ENCODE measurements around the gene SOX13. TPM values are rescaled to one million over a fixed set of nuclear protein-coding genes. Genes with fewer than 3 reads are reported as not detected.
"Not testable (repeated sequence)": the region's sequence is repeated elsewhere in the genome, so short reads cannot be mapped to it uniquely, and the experiment has no call there.

Gene SOX13
- total RNA-seq, 2 experiments from 2014 or later: 0.73 to 1.1 TPM

DNA sequence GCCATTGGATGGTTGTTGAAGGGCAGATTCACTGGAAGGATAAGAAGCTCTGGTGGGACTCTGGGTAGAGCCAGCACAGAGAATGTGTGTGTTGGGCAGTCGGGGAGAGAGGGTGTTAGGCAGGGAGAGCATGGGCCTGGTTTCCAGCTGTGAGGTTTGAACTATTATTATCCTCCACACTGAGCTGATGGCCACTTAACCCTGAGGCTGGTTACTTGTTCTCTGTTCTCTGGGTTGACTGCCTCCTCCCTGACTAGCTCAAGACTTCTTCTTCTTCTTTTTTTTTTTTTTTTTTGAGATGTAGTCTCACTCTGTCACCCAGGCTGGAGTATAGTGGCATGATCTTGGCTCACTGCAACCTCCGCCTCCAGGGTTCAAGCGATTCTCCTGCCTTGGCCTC is 17.2 kb downstream of the SOX13 start:
- intact Hi-C loops (cut with DNase I, micrococcal nuclease); H3K4me3 Mint-ChIP-seq; H3K4me1 Mint-ChIP-seq; POLR2A ChIA-PET; ATAC-seq; H3K27ac Mint-ChIP-seq; H3K27me3 Mint-ChIP-seq; DNase-seq; H3K9me3 Mint-ChIP-seq (ENCODE audit: low read depth); H3K36me3 Mint-ChIP-seq (ENCODE audit: low read depth): not testable (repeated sequence)
- CTCF ChIA-PET: interaction anchor here (0.7 kb wide), 1 partner anchor 16 kb away, joined by 3 read pairs; no protein-coding TSS in a partner anchor

- CTCF ChIA-PET: no interaction called here
- Mint-ChIP-seq H3K36me3 (ENCODE audit: low read depth) (no peaks in the 10 kb centered on the region), H3K27me3 (no peaks in the 10 kb centered on the region), H3K4me3 (no peak overlapping the region), H3K27ac (no peak overlapping the region), H3K4me1 (no peaks in the 10 kb centered on the region), H3K9me3 (ENCODE audit: low read depth) (no peaks in the 10 kb centered on the region)
- DNase-seq: no peak
- ATAC-seq: no peak
- intact Hi-C loops (cut with DNase I, micrococcal nuclease): no loop called here
- POLR2A ChIA-PET: no interaction called here
Observed at GRCh38 chr1:204091066-204091465, 18.2 kb downstream of the SOX13 start.

- DNase-seq (no peak), ATAC-seq (no peak)
- H3K27ac Mint-ChIP-seq: no peak overlapping the region
- H3K36me3 Mint-ChIP-seq (ENCODE audit: low read depth): no peaks in the 10 kb centered on the region
- no peaks in the 10 kb centered on the region for H3K4me1 Mint-ChIP-seq
- H3K4me3 Mint-ChIP-seq: no peak overlapping the region
- ChIA-PET POLR2A (no interaction called here), CTCF (no interaction called here)
- intact Hi-C loops (cut with DNase I, micrococcal nuclease): no loop called here
- no peaks in the 10 kb centered on the region for H3K27me3 Mint-ChIP-seq
- H3K9me3 Mint-ChIP-seq (ENCODE audit: low read depth): no peaks in the 10 kb centered on the region
Observed at GRCh38 chr1:204091787-204092312, 18.9 kb downstream of the SOX13 start.

GRCh38 chr1:204092632-204093420 is 19.9 kb downstream of the SOX13 start:
- ATAC-seq (no peak), DNase-seq (no peak)
- no peaks in the 10 kb centered on the region for H3K27me3 Mint-ChIP-seq
- no peaks in the 10 kb centered on the region for H3K9me3 Mint-ChIP-seq (ENCODE audit: low read depth)
- intact Hi-C loops (cut with DNase I, micrococcal nuclease): no loop called here
- CTCF ChIA-PET: no interaction called here
- H3K36me3 Mint-ChIP-seq (ENCODE audit: low read depth): no peaks in the 10 kb centered on the region
- no peaks in the 10 kb centered on the region for H3K4me1 Mint-ChIP-seq
- H3K4me3 Mint-ChIP-seq: no peak overlapping the region
- POLR2A ChIA-PET: no interaction called here
- H3K27ac Mint-ChIP-seq: no peak overlapping the region

DNA sequence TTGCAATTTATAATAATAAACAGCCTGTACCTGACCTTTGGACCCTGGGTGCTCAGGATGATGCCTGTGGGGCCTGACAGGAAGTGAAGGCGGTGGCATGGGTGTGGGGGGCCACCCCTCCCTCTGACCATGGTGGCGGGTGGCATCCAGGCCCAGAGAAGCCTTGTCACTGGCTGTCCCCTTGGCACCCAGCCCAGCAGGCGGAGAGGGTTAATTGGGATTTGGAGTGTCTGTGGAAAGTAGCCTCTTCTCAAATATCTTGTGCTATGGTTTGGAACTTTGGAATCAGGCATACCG is 20.5 kb downstream of the SOX13 start:
- no peak overlapping the region for H3K27ac Mint-ChIP-seq
- CTCF ChIA-PET: no interaction called here
- ATAC-seq (no peak), DNase-seq (no peak)
- no peaks in the 10 kb centered on the region for H3K9me3 Mint-ChIP-seq (ENCODE audit: low read depth)
- POLR2A ChIA-PET: no interaction called here
- H3K36me3 Mint-ChIP-seq (ENCODE audit: low read depth): no peaks in the 10 kb centered on the region
- H3K4me1 Mint-ChIP-seq: no peaks in the 10 kb centered on the region
- H3K27me3 Mint-ChIP-seq: no peaks in the 10 kb centered on the region
- H3K4me3 Mint-ChIP-seq: no peak overlapping the region
- intact Hi-C loops (cut with DNase I, micrococcal nuclease): no loop called here

DNA sequence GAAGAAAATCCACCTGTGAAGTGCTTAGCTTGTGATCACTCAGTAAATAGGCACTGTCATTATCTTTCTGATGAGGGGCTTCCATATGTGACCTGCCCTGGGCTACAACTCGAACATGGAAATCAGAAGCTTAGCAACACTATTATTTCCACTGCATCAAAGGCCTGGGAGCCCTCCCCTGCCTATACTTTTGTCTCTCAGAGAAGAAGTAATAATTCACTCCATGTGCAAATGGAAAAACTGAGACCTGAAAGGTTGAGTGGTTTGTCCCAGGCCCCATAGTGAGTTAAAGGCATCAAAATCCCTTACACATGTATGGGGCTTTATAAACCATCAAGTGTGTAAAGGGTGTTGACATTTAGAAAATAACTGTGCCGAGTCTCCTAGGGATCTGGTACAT is 20.9 kb downstream of the SOX13 start:
- POLR2A ChIA-PET: no interaction called here
- no peak for ATAC-seq
- no peak for DNase-seq

DNA sequence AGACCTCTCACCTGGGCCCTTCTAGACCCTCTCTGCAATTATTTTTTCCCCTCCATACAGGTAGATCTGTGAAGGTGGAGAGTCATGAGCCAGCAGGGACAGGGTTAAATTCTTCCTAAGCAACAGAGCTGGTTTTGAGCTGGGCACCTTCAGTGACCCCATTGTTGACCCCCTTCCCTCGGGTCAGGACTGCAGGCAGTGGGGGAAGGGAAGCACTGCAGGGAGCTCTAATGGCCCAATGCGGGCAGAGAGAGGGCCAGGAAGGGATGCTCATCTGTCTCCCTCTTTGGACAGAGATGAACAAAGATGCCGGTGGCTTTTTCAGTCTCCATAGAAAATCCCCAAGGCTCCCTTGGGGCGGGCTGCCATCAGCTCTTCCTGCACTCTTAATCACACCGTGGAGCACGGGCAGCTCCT is 21.4 kb downstream of the SOX13 start:
- CTCF ChIA-PET: no interaction called here
- Mint-ChIP-seq H3K27ac (no peak overlapping the region), H3K9me3 (ENCODE audit: low read depth) (no peaks in the 10 kb centered on the region), H3K4me1 (no peaks in the 10 kb centered on the region), H3K27me3 (no peaks in the 10 kb centered on the region), H3K36me3 (ENCODE audit: low read depth) (no peaks in the 10 kb centered on the region), H3K4me3 (no peak overlapping the region)
- ATAC-seq (no peak), DNase-seq (no peak)
- intact Hi-C loops (cut with DNase I, micrococcal nuclease): no loop called here
- POLR2A ChIA-PET: no interaction called here

More for the DNA sequence above, 20.9 kb downstream of the SOX13 start:
- no peaks in the 10 kb centered on the region for H3K36me3 Mint-ChIP-seq (ENCODE audit: low read depth)
- H3K4me3 Mint-ChIP-seq: no peak overlapping the region
- CTCF ChIA-PET: no interaction called here
- no peaks in the 10 kb centered on the region for H3K9me3 Mint-ChIP-seq (ENCODE audit: low read depth)
- intact Hi-C loops (cut with DNase I, micrococcal nuclease): no loop called here
- no peak overlapping the region for H3K27ac Mint-ChIP-seq
- no peaks in the 10 kb centered on the region for H3K4me1 Mint-ChIP-seq
- no peaks in the 10 kb centered on the region for H3K27me3 Mint-ChIP-seq

GRCh38 chr1:204094856-204095634 is 22.1 kb downstream of the SOX13 start:
- ATAC-seq (no peak), DNase-seq (no peak)
- ChIA-PET CTCF (no interaction called here), POLR2A (no interaction called here)
- no peaks in the 10 kb centered on the region for H3K27me3 Mint-ChIP-seq
- H3K27ac Mint-ChIP-seq: no peak overlapping the region
- no peak overlapping the region for H3K4me3 Mint-ChIP-seq
- H3K36me3 Mint-ChIP-seq (ENCODE audit: low read depth): no peaks in the 10 kb centered on the region
- H3K9me3 Mint-ChIP-seq (ENCODE audit: low read depth): no peaks in the 10 kb centered on the region
- intact Hi-C loops (cut with DNase I, micrococcal nuclease): no loop called here
- no peaks in the 10 kb centered on the region for H3K4me1 Mint-ChIP-seq

DNA sequence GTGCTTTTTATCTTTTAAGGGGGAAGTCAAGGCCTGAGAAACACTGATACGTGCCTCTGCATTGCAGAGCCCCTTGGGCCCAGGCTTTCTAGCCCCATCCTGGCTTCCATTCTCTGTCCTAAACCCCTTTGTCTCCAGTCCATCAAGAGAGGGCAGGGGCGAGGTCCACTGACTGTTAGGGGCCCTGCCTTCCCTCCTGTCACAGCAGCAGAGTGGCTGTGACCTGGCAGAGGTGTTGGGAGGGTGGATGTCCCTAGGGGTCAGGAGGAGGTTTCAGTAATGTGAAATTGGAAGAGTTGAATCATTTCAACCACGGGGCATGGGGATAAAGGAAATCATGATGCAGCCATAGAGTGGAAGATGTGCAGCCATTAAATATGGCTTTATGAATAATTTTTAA is 24.0 kb downstream of the SOX13 start:
- Mint-ChIP-seq H3K4me1 (no peaks in the 10 kb centered on the region), H3K9me3 (ENCODE audit: low read depth) (no peaks in the 10 kb centered on the region), H3K36me3 (ENCODE audit: low read depth) (no peaks in the 10 kb centered on the region), H3K27me3 (no peaks in the 10 kb centered on the region), H3K27ac (peak overlapping the region; percentile 14), H3K4me3 (no peak overlapping the region)
- CTCF ChIA-PET: no interaction called here
- intact Hi-C loops (cut with DNase I, micrococcal nuclease): no loop called here
- ATAC-seq: peak; percentile 26
- POLR2A ChIA-PET: no interaction called here
- no peak for DNase-seq

DNA sequence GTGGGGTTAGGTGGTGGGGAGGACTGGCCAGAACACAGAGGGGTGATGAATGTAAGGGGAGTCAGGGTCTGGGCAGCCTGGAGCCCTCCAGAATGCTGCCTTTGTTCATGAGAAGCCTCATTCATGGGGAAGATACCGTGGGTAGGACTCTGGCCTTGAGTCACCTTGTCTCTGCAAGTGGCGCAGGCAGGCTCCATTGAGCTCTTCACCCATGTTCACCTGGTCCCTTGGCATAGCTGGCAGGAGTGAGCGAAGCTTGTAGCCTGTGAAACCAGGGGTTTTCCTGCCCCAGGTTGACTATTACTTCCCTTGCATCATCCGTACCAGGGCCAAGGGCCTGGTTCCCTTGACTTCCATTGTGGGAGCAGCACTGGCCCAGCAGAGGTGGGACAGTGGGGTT is 25.8 kb downstream of the SOX13 start:
- ChIA-PET POLR2A (no interaction called here), CTCF (interaction anchor here (0.6 to 1.5 kb wide), 2 partner anchors 9 to 307 kb away, joined by 3 read pairs; no protein-coding TSS in a partner anchor)
- DNase-seq (no peak), ATAC-seq (no peak)
- H3K4me1 Mint-ChIP-seq: peaks cover 13% of the 10 kb centered on the region
- intact Hi-C loops (cut with DNase I, micrococcal nuclease): no loop called here
- H3K27me3 Mint-ChIP-seq: peaks cover 2% of the 10 kb centered on the region
- no peak overlapping the region for H3K4me3 Mint-ChIP-seq
- no peaks in the 10 kb centered on the region for H3K9me3 Mint-ChIP-seq (ENCODE audit: low read depth)
- no peak overlapping the region for H3K27ac Mint-ChIP-seq
- no peaks in the 10 kb centered on the region for H3K36me3 Mint-ChIP-seq (ENCODE audit: low read depth)

DNA sequence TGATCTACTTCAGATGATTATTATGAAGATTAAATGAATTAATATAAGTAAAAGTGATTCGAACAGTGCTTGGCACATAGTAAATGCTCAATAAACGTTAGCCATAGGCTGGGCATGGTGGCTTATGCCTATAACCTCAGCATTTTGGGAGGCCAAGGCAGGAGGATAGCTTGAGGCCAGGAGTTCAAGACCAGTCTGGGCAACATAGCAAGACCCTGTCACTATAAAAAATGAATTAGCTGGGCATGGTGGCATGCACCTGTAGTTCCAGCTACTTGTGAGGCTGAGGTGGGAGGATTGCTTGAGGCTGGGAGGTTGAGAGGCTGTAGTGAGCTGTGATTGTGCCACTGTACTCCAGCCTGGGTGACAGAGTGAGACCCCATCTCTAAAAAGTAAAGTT is 26.8 kb downstream of the SOX13 start:
- POLR2A ChIA-PET; H3K27me3 Mint-ChIP-seq; H3K4me3 Mint-ChIP-seq; H3K27ac Mint-ChIP-seq; intact Hi-C loops (cut with DNase I, micrococcal nuclease); H3K9me3 Mint-ChIP-seq (ENCODE audit: low read depth); DNase-seq; H3K36me3 Mint-ChIP-seq (ENCODE audit: low read depth); ATAC-seq: not testable (repeated sequence)
- peaks cover 22% of the 10 kb centered on the region for H3K4me1 Mint-ChIP-seq
- CTCF ChIA-PET: interaction anchor here (0.7 kb wide), 1 partner anchor 339 kb away, joined by 3 read pairs; no protein-coding TSS in a partner anchor

DNA sequence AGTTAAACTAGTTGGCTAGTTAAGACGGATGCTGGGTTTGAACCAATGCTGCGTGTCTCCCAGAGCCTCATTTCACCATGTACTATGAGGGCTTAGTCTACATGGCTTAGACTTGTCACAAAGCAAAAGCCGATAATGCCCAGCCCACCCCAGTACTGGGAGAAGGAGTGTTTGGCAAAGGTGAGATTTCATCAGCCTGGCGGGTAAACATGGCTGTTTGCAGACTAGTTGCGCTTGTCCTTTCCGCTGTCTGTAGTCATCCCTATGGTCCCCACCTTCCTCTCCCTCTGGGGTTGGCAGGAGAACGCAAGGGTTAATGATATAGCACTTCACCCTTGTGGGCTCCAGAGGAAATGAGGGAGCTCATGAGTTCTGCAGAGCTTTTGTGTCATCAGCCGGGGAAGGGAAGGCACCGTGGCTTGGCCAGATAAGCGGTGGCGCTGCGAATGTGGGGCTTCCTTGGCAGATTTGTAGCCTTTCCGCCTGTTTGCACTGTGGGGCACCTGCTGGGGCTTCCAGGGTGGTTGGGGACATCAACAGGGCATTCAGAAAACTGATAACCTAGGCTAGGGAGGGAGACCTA is 29.2 kb downstream of the SOX13 start:
- H3K27ac Mint-ChIP-seq: peak overlapping the region; percentile 65

More for the DNA sequence above, 29.2 kb downstream of the SOX13 start:
- ATAC-seq (no peak), DNase-seq (peak; percentile 27)
- H3K4me3 Mint-ChIP-seq: no peak overlapping the region
- CTCF ChIA-PET: interaction anchor here (0.6 kb wide), 1 partner anchor 678 kb away, joined by 3 read pairs; no protein-coding TSS in a partner anchor
- peaks cover 26% of the 10 kb centered on the region for H3K4me1 Mint-ChIP-seq
- intact Hi-C loops (cut with DNase I, micrococcal nuclease): no loop called here
- peaks cover 10% of the 10 kb centered on the region for H3K27me3 Mint-ChIP-seq
- H3K9me3 Mint-ChIP-seq (ENCODE audit: low read depth): no peaks in the 10 kb centered on the region
- POLR2A ChIA-PET: no interaction called here
- H3K36me3 Mint-ChIP-seq (ENCODE audit: low read depth): no peaks in the 10 kb centered on the region
